SU-DHL-6 (cell line): ENCODE results near the gene COX5B.

Experiments
- H2AFZ ChIP-seq: fragments of 200-600 bp; sonication (generic); 2 replicates; pipeline ENCODE4 v1.6.1; 2014; ENCODE audit warnings: low read depth, mild to moderate bottlenecking, moderate library complexity, mixed read lengths, antibody characterized with exemption, low read length; ENCODE audit not compliant: severe bottlenecking
- H3F3A ChIP-seq: fragments of 200-600 bp; shearing (Covaris generic); 2 replicates; pipeline ENCODE4 v1.6.0; 2016; ENCODE audit warnings: antibody characterized with exemption, mild to moderate bottlenecking; ENCODE audit not compliant: insufficient read depth
- H3K27ac ChIP-seq: fragments of 200-600 bp; sonication (generic); 2 replicates; pipeline ENCODE4 v1.5.1; 2016; ENCODE audit warnings: low read depth, mild to moderate bottlenecking, low read length, moderate library complexity, mixed read lengths
- H3K27me3 ChIP-seq: fragments of 200-600 bp; sonication (generic), shearing (Covaris generic); 2 replicates; pipeline ENCODE4 v1.6.0; 2014; ENCODE audit warnings: mild to moderate bottlenecking, low read length
- H3K36me3 ChIP-seq: fragments of 200-600 bp; sonication (generic); 2 replicates; pipeline ENCODE4 v1.6.1; 2014; ENCODE audit warnings: mild to moderate bottlenecking, low read length, mixed read lengths
- H3K4me2 ChIP-seq: fragments of 300-600, 200-600 bp; shearing (Covaris generic), sonication (generic); 2 replicates; pipeline ENCODE4 v1.6.0; 2014; ENCODE audit warnings: low read length, low read depth, mild to moderate bottlenecking; ENCODE audit not compliant: poor library complexity, severe bottlenecking
- H3K4me3 ChIP-seq: fragments of 200-600 bp; sonication (generic); 2 replicates; pipeline ENCODE4 v1.5.1; 2014; ENCODE audit warnings: antibody characterized with exemption, low read length, mild to moderate bottlenecking, mixed read lengths; ENCODE audit not compliant: insufficient read depth, poor library complexity, severe bottlenecking
- H3K79me2 ChIP-seq: fragments of 200-600 bp; sonication (generic); 2 replicates; pipeline ENCODE4 v1.6.1; 2014; ENCODE audit warnings: mild to moderate bottlenecking, low read length, moderate library complexity; ENCODE audit not compliant: insufficient read depth
- H3K9ac ChIP-seq: fragments of 200-600 bp; sonication (generic); 2 replicates; pipeline ENCODE4 v1.7.0; 2014; ENCODE audit warnings: mild to moderate bottlenecking, low read length
- H3K9me2 ChIP-seq: fragments of 200-600 bp; sonication (generic); replicated peaks from 2 replicates; pipeline ENCODE4 v1.6.1; 2014; ENCODE audit warnings: low read length; ENCODE audit not compliant: insufficient read depth
- H3K9me3 ChIP-seq: fragments of 200-600 bp; sonication (generic); 2 replicates; pipeline ENCODE4 v1.6.1; 2014; ENCODE audit warnings: low read length, mixed read lengths; ENCODE audit not compliant: insufficient read depth
- H4K20me1 ChIP-seq: fragments of 200-600 bp; sonication (generic); 2 replicates; pipeline ENCODE4 v1.6.1; 2014; ENCODE audit warnings: low read depth, mild to moderate bottlenecking, antibody characterized with exemption, low read length, moderate library complexity, mixed read lengths
- EZH2phosphoT487 ChIP-seq: fragments of 200-600 bp; sonication (generic), shearing (Covaris generic); conservative IDR thresholded peaks from 2 replicates; pipeline ENCODE4 v1.6.1; 2018; ENCODE audit warnings: mild to moderate bottlenecking, antibody characterized with exemption, low read length, moderate library complexity, mixed read lengths
- TF ChIP-seq, protein P1 (sequence below): fragments of 200-600 bp; sonication (generic); IDR thresholded peaks from one replicate; pipeline ENCODE4 v1.5.1; 2017; ENCODE audit warnings: antibody characterized with exemption, mild to moderate bottlenecking, low read length, moderate library complexity; ENCODE audit not compliant: insufficient read depth, poor library complexity, severe bottlenecking

COX5B gene

DNA sequence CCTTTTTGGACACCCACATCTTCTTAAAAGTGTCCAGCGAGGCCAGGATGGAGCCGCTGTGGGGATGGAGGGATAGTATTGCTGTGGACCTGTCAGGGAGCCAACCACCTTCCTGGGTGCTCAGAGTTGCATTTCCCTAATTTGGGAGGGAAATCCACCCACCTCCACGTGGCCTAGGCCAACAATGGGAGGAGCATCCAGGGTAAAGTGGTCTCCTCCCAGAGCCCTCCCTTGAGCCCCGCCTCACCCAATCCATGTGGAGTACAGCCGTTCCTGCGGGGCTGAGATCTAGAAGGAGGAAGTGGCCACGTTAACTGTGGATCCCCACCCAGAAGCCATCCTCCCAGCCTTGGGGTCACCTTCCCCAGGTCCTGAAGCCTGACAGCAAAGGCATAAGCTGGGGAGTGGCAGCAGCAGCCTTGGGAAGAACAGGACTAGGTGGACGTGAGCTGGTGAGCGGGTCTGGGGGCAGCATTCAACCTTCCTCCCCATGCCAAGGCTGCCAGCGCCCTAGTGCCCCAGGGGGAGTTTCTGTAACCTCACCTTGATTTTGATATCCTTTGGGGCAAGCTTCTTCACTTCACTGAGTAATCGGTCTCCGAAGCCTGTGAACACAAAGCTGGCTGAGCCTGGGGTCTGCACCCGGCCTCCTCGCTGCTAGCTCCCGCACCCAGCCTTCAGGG, 11.2 kb downstream of the COX5B start:
- no peak for TF ChIP-seq EZH2phosphoT487
- TF ChIP-seq, protein P1, sequence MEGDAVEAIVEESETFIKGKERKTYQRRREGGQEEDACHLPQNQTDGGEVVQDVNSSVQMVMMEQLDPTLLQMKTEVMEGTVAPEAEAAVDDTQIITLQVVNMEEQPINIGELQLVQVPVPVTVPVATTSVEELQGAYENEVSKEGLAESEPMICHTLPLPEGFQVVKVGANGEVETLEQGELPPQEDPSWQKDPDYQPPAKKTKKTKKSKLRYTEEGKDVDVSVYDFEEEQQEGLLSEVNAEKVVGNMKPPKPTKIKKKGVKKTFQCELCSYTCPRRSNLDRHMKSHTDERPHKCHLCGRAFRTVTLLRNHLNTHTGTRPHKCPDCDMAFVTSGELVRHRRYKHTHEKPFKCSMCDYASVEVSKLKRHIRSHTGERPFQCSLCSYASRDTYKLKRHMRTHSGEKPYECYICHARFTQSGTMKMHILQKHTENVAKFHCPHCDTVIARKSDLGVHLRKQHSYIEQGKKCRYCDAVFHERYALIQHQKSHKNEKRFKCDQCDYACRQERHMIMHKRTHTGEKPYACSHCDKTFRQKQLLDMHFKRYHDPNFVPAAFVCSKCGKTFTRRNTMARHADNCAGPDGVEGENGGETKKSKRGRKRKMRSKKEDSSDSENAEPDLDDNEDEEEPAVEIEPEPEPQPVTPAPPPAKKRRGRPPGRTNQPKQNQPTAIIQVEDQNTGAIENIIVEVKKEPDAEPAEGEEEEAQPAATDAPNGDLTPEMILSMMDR: no peak
- H3K4me3 ChIP-seq: no peak overlapping the region

DNA sequence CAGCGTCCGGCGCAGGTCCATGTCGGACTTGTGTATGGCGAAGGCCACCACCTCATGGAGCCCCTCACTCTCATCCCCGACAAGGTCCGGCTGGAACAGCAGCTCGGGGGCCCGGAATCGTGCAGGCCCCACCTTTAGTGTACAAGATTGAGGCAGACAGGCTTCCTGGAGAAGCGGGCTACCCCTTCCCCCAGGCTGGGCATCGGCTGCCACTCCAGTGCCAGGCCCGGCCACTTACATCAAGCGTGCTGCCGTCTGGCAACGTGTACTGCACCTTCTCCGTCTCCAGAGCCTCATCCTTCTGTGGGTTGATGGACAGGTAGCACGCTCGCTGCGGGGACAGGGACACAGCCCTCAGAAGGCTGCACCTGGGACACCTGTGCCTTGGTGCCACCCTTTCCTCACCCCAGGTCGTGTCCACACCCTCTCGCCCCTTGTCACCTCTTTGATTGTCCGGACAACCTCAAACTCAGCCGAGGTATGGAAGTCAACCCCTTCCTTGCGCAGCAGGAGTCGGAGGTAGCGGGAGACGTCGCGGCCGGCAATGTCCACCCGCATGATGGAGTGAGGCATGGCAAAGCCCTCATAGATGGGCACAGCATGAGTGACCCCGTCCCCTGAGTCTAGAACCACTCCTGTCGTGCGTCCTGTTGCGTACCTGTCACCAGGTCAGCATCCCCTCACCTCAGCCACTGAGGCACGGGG, 12.3 kb downstream of the COX5B start:
- H3K36me3 ChIP-seq: 0 out of 2 replicates have a peak, but pooled peaks cover 2% of the 10 kb centered on the region
- peaks cover 26% of the 10 kb centered on the region for H3K79me2 ChIP-seq
- H3K4me3 ChIP-seq: no peak overlapping the region
- no peaks in the 10 kb centered on the region for H4K20me1 ChIP-seq
- H3K9me3 ChIP-seq: no peaks in the 10 kb centered on the region
- no peaks in the 10 kb centered on the region for H3F3A ChIP-seq
- no peak overlapping the region for H3K27ac ChIP-seq
- H3K4me2 ChIP-seq: no peak overlapping the region
- H3K9ac ChIP-seq: no peak overlapping the region
- no peaks in the 10 kb centered on the region for H3K27me3 ChIP-seq
- no peak overlapping the region for H2AFZ ChIP-seq
- H3K9me2 ChIP-seq: no peaks in the 10 kb centered on the region
- TF ChIP-seq, protein P1: no peak
- no peak for TF ChIP-seq EZH2phosphoT487

More for the DNA sequence above, 11.2 kb downstream of the COX5B start:
- Histone ChIP-seq H3F3A (no peaks in the 10 kb centered on the region), H3K4me2 (no peak overlapping the region), H3K36me3 (0 out of 2 replicates have a peak, but pooled peaks cover 2% of the 10 kb centered on the region), H3K27me3 (no peaks in the 10 kb centered on the region), H2AFZ (no peak overlapping the region), H3K9ac (no peak overlapping the region), H3K79me2 (peaks cover 15% of the 10 kb centered on the region), H3K9me2 (no peaks in the 10 kb centered on the region), H3K9me3 (no peaks in the 10 kb centered on the region), H3K27ac (no peak overlapping the region), H4K20me1 (no peaks in the 10 kb centered on the region)

DNA sequence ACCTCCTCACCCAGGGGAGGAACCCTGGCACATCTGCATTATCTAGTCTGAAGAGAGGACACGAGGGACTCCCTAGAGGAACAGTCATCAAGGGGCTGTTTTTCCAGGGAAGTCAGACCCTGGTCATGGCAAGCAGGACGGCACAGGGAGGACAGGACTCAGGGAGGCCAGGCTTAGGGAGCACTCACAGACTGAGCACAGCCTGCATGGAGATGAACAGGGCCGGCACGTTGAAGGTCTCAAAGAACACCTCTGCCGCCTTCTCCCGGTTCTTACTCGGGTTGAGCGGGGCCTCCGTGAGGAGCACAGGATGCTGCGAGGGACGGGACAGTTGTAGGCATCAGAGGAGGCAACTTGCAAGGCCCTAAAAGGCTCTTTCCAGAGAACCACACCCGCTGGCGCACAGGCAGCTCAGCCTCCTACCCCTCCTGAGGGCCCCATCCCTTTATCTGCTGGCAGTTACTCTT, 12.9 kb downstream of the COX5B start:
- no peaks in the 10 kb centered on the region for H3K9me2 ChIP-seq
- no peak overlapping the region for H3K9ac ChIP-seq
- H3K9me3 ChIP-seq: no peaks in the 10 kb centered on the region
- H2AFZ ChIP-seq: no peak overlapping the region
- no peak overlapping the region for H3K4me3 ChIP-seq
- H3K36me3 ChIP-seq: 0 out of 2 replicates have a peak, but pooled peaks cover 2% of the 10 kb centered on the region
- TF ChIP-seq EZH2phosphoT487: no peak
- TF ChIP-seq, protein P1: no peak
- no peak overlapping the region for H3K27ac ChIP-seq
- H3K79me2 ChIP-seq: peaks cover 29% of the 10 kb centered on the region
- H3F3A ChIP-seq: no peaks in the 10 kb centered on the region
- H3K4me2 ChIP-seq: no peak overlapping the region
- no peaks in the 10 kb centered on the region for H4K20me1 ChIP-seq
- no peaks in the 10 kb centered on the region for H3K27me3 ChIP-seq
